ENCODE measurements around the gene TEAD4.

The TEAD4 gene

GRCh38 chr12:3085341-3086139, 126.3 kb downstream of the TEAD4 start:
- no peak for TF ChIP-seq CTCF (IDR thresholded peaks at IDR 0.05; ENCODE audit: control insufficient read depth, extremely low read depth, insufficient read depth)
- H3K4me3 ChIP-seq (ENCODE audit: low read depth, low read length): no peak overlapping the region
- no peak for DNase-seq (ENCODE audit: low read depth)

GRCh38 chr12:3086211-3086610, 127.0 kb downstream of the TEAD4 start:
- TF ChIP-seq CTCF (IDR thresholded peaks at IDR 0.05; ENCODE audit: control insufficient read depth, extremely low read depth, insufficient read depth): no peak
- DNase-seq (ENCODE audit: low read depth): no peak
- H3K4me3 ChIP-seq (ENCODE audit: low read depth, low read length): no peak overlapping the region

- no peak for TF ChIP-seq CTCF (IDR thresholded peaks at IDR 0.05; ENCODE audit: control insufficient read depth, extremely low read depth, insufficient read depth)
- no peak overlapping the region for H3K4me3 ChIP-seq (ENCODE audit: low read depth, low read length)
- DNase-seq (ENCODE audit: low read depth): no peak
These were observed 127.6 kb downstream of the TEAD4 start for GRCh38 chr12:3086729-3087323.

GRCh38 chr12:3087758-3088650, 128.8 kb downstream of the TEAD4 start:
- TF ChIP-seq CTCF (IDR thresholded peaks at IDR 0.05; ENCODE audit: control insufficient read depth, extremely low read depth, insufficient read depth): no peak
- no peak overlapping the region for H3K4me3 ChIP-seq (ENCODE audit: low read depth, low read length)
- DNase-seq (ENCODE audit: low read depth): no peak

- DNase-seq (ENCODE audit: low read depth): no peak
- H3K4me3 ChIP-seq (ENCODE audit: low read depth, low read length): no peak overlapping the region
- no peak for TF ChIP-seq CTCF (IDR thresholded peaks at IDR 0.05; ENCODE audit: control insufficient read depth, extremely low read depth, insufficient read depth)
These were observed 130.4 kb downstream of the TEAD4 start for GRCh38 chr12:3089588-3089987.
